Calu3 (cell line): ENCODE measurements around the gene UBA52. TPM values are rescaled to one million over a fixed set of nuclear protein-coding genes. Genes with fewer than 3 reads are reported as not detected.

ENCODE experiments used
- BruUV-seq: library from RNA; stranded (reverse); fragments of 400-500 nt; replicated peaks from 2 replicates; lab custom pipeline; 2021; lab: Mats Ljungman, UMichigan
- CTCF ChIA-PET: fragments of 300-600 bp; sonication (Branson Sonifier 250); formaldehyde crosslinking; loops from one replicate; lab custom pipeline; 2022; ENCODE audit warnings: antibody characterized with exemption; lab: Charles Lee
- DNase-seq: peaks from one replicate; pipeline ENCODE4 v3.0.0; 2022
- H3K27ac Mint-ChIP-seq: one replicate; pipeline ENCODE4 v1.8.0; 2022; ENCODE audit warnings: mixed read lengths; ENCODE audit not compliant: unreplicated experiment
- H3K27me3 Mint-ChIP-seq: one replicate; pipeline ENCODE4 v1.8.0; 2022; ENCODE audit warnings: mixed read lengths; ENCODE audit not compliant: unreplicated experiment
- H3K36me3 Mint-ChIP-seq: one replicate; pipeline ENCODE4 v1.8.0; 2022; ENCODE audit warnings: mild to moderate bottlenecking, moderate library complexity, mixed read lengths; ENCODE audit not compliant: insufficient read depth, unreplicated experiment
- H3K4me1 Mint-ChIP-seq: one replicate; pipeline ENCODE4 v1.8.0; 2022; ENCODE audit warnings: mild to moderate bottlenecking, low read depth, mixed read lengths; ENCODE audit not compliant: unreplicated experiment
- H3K4me3 Mint-ChIP-seq: one replicate; pipeline ENCODE4 v1.8.0; 2022; ENCODE audit warnings: mild to moderate bottlenecking, low read depth, moderate library complexity, mixed read lengths; ENCODE audit not compliant: unreplicated experiment
- H3K9me3 Mint-ChIP-seq: one replicate; pipeline ENCODE4 v1.8.0; 2022; ENCODE audit warnings: low read depth, mixed read lengths; ENCODE audit not compliant: unreplicated experiment
- CTCF ChIP-seq: fragments of 200-600 bp; IDR thresholded peaks from one replicate; pipeline ENCODE4 v1.8.0; 2022; ENCODE audit warnings: antibody characterized with exemption; ENCODE audit not compliant: unreplicated experiment
- intact Hi-C: fragments of 100-400 bp; cut with micrococcal nuclease; formaldehyde crosslinking; loops from one replicate; pipeline ENCODE4 v1.10.0; 2022; ENCODE audit not compliant: unreplicated experiment
- total RNA-seq: library from RNA; stranded (reverse); gene quantifications from 2 replicates; pipeline ENCODE4 v1.2.3, GENCODE V29; 2022

The UBA52 gene
- total RNA-seq, 1 experiment from 2014 or later: 627 TPM

GRCh38 chr19:18580311-18580710, 8.7 kb downstream of the UBA52 start:
- Mint-ChIP-seq H3K27me3 (no peaks in the 10 kb centered on the region), H3K9me3 (no peaks in the 10 kb centered on the region), H3K27ac (no peak overlapping the region), H3K36me3 (peaks cover 16% of the 10 kb centered on the region), H3K4me1 (no peaks in the 10 kb centered on the region), H3K4me3 (no peak overlapping the region)
- no peak for TF ChIP-seq CTCF
- no peak for DNase-seq
- intact Hi-C loops: no loop called here
- CTCF ChIA-PET: no interaction called here
- BruUV-seq: no TSS peak

DNA sequence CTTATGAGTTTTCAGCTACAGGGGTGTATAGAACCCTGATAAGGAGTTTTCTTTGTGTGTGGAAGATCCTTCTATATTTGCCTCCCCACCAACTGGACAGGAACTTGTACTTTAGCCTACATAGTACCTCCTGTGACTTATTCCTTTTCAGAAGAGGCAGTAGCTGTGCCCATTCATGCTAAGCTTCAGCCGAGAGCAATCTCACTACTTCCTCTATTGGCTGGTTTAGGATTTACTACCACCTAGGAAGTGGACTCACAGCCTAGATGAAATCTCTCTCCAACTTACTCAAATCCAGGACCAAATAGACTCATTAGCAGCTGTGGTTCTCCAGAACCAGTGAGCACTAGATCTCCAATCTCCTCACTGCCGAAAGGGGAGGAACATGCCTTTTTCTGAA, 14.6 kb downstream of the UBA52 start:
- Mint-ChIP-seq H3K4me1 (peaks cover 10% of the 10 kb centered on the region), H3K27me3 (no peaks in the 10 kb centered on the region), H3K27ac (no peak overlapping the region), H3K9me3 (no peaks in the 10 kb centered on the region), H3K36me3 (peaks cover 20% of the 10 kb centered on the region), H3K4me3 (no peak overlapping the region)
- CTCF ChIA-PET: interaction anchor here (1.2 to 1.3 kb wide), 2 partner anchors 15 to 261 kb away, joined by 3 read pairs; partner anchors contain the start of gene UBA52
- no TSS peak for BruUV-seq
- intact Hi-C loops: no loop called here
- TF ChIP-seq CTCF: no peak
- DNase-seq: no peak

DNA sequence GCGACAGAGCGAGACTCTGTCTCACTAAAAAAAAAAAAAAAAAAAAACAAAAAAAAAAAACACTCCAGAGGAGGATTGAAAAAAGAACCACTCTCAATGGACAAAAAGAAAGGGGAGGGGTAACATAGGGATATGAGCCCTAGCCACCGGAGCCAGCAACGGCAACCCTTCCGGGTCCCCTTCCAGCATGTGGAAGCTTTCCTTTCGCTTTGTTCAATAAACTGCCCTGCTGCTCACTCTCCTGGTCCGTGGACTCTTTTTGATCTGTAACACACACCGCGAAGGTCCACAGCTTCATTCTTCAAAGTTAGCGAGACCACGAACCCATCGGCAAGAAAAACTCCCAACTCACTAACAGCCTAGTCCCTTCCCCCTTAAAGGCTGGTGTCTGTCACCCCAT, 15.9 kb downstream of the UBA52 start:
- H3K4me1 Mint-ChIP-seq: peaks cover 10% of the 10 kb centered on the region
- no peak overlapping the region for H3K4me3 Mint-ChIP-seq
- no TSS peak for BruUV-seq
- no peaks in the 10 kb centered on the region for H3K9me3 Mint-ChIP-seq
- TF ChIP-seq CTCF: no peak
- intact Hi-C loops: no loop called here
- peaks cover 20% of the 10 kb centered on the region for H3K36me3 Mint-ChIP-seq
- CTCF ChIA-PET: interaction anchor here (0.6 kb wide), 1 partner anchor 106 kb away, joined by 3 read pairs; no protein-coding TSS in a partner anchor
- H3K27me3 Mint-ChIP-seq: no peaks in the 10 kb centered on the region
- H3K27ac Mint-ChIP-seq: no peak overlapping the region
- no peak for DNase-seq

- Mint-ChIP-seq H3K36me3 (peaks cover 20% of the 10 kb centered on the region), H3K27ac (no peak overlapping the region), H3K27me3 (no peaks in the 10 kb centered on the region), H3K4me3 (peak overlapping the region; percentile 76), H3K4me1 (peaks cover 10% of the 10 kb centered on the region), H3K9me3 (no peaks in the 10 kb centered on the region)
- intact Hi-C loops: no loop called here
- DNase-seq: no peak
- TF ChIP-seq CTCF: no peak
- CTCF ChIA-PET: interaction anchor here (0.6 kb wide), 1 partner anchor 106 kb away, joined by 3 read pairs; no protein-coding TSS in a partner anchor
- BruUV-seq: no TSS peak
These were observed 16.4 kb downstream of the UBA52 start for GRCh38 chr19:18587962-18588610.
